Karpas-422 (cell line): ENCODE results near the gene GLB1L2. TPM values are rescaled to one million over a fixed set of nuclear protein-coding genes. Genes with fewer than 3 reads are reported as not detected.

ENCODE experiments used
- DNase-seq: peaks from one replicate; pipeline ENCODE4 v3.0.0-alpha.2; 2015
- H2AFZ ChIP-seq: fragments of 200-600 bp; sonication (generic); 2 replicates; pipeline ENCODE4 v1.6.1; 2014; ENCODE audit warnings: antibody characterized with exemption, low read length, mixed read lengths
- H3K27ac ChIP-seq: fragments of 200-600 bp; sonication (generic); 2 replicates; pipeline ENCODE4 v1.5.1; 2014; ENCODE audit warnings: mild to moderate bottlenecking, low read length, moderate library complexity
- H3K27me3 ChIP-seq: fragments of 200-600 bp; sonication (generic); 2 replicates; pipeline ENCODE4 v1.6.1; 2014; ENCODE audit warnings: low read length, mixed read lengths
- H3K36me3 ChIP-seq: fragments of 200-600 bp; sonication (generic); 2 replicates; pipeline ENCODE4 v1.6.1; 2014; ENCODE audit warnings: low read length, mixed read lengths; ENCODE audit not compliant: insufficient read depth
- H3K4me1 ChIP-seq: fragments of 200-600 bp; sonication (generic); 2 replicates; pipeline ENCODE4 v1.6.1; 2014; ENCODE audit warnings: mild to moderate bottlenecking, low read length, mixed read lengths
- H3K4me2 ChIP-seq: fragments of 200-600 bp; sonication (generic); 2 replicates; pipeline ENCODE4 v1.6.1; 2014; ENCODE audit warnings: low read length, low read depth, mild to moderate bottlenecking; ENCODE audit not compliant: poor library complexity, severe bottlenecking
- H3K4me3 ChIP-seq: fragments of 200-600 bp; sonication (generic); 2 replicates; pipeline ENCODE4 v1.5.1; 2014; ENCODE audit warnings: mild to moderate bottlenecking, antibody characterized with exemption, low read length, mixed read lengths
- H3K79me2 ChIP-seq: fragments of 200-600 bp; sonication (generic); 2 replicates; pipeline ENCODE4 v1.6.1; 2014; ENCODE audit warnings: mild to moderate bottlenecking, low read length, mixed read lengths
- H3K9ac ChIP-seq: fragments of 200-600 bp; sonication (generic); 2 replicates; pipeline ENCODE4 v1.6.0; 2014; ENCODE audit warnings: low read length
- H3K9me2 ChIP-seq: fragments of 200-600 bp; sonication (generic), shearing (Covaris generic); replicated peaks from 2 replicates; pipeline ENCODE4 v1.6.0; 2014; ENCODE audit warnings: mild to moderate bottlenecking, low read length, moderate library complexity; ENCODE audit not compliant: insufficient read depth
- H3K9me3 ChIP-seq: fragments of 300-700, 200-600 bp; sonication (generic); 2 replicates; pipeline ENCODE4 v1.6.1; 2014; ENCODE audit warnings: low read length, mixed read lengths
- H4K20me1 ChIP-seq: fragments of 200-600 bp; sonication (generic); 2 replicates; pipeline ENCODE4 v1.6.1; 2014; ENCODE audit warnings: mild to moderate bottlenecking, antibody characterized with exemption, low read length, low read depth; ENCODE audit not compliant: insufficient read depth
- total RNA-seq: library from RNA; depleted of rRNA; stranded (reverse); fragments of >200 nt; shearing (Covaris generic); gene quantifications from 2 replicates; pipeline ENCODE4 v1.2.3, GENCODE V29; 2014; ENCODE audit warnings: low replicate concordance

The GLB1L2 gene
- total RNA-seq, 1 experiment from 2014 or later = not detected

DNA sequence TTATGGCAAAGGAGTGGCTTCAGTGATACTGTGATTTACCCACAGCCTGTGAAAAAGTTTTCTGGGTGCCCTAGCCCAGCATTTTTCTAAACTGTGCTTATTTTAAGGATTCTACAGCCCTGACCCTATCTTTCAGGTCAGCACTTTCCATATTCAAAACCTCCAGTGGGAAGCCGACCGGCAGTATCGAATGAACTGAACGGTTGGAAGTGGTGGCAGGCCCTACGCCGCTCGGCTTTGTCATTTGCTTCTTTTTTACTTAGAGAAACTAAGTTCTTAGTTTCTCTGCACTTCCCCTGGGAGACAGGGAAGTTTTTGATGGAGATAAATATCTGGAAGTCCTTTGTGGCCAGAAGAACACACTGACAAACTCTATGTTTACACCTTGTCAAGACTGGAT, 994 bp downstream of the GLB1L2 start:
- no peaks in the 10 kb centered on the region for H3K9me2 ChIP-seq
- no peaks in the 10 kb centered on the region for H4K20me1 ChIP-seq
- H3K4me3 ChIP-seq = no peak overlapping the region
- no peak overlapping the region for H3K9ac ChIP-seq
- H3K4me2 ChIP-seq = no peak overlapping the region
- no peak for DNase-seq
- H3K4me1 ChIP-seq = no peaks in the 10 kb centered on the region
- no peaks in the 10 kb centered on the region for H3K79me2 ChIP-seq
- no peaks in the 10 kb centered on the region for H3K9me3 ChIP-seq
- H3K27ac ChIP-seq = no peak overlapping the region
- H3K27me3 ChIP-seq = no peaks in the 10 kb centered on the region
- H2AFZ ChIP-seq = no peak overlapping the region
- no peaks in the 10 kb centered on the region for H3K36me3 ChIP-seq

DNA sequence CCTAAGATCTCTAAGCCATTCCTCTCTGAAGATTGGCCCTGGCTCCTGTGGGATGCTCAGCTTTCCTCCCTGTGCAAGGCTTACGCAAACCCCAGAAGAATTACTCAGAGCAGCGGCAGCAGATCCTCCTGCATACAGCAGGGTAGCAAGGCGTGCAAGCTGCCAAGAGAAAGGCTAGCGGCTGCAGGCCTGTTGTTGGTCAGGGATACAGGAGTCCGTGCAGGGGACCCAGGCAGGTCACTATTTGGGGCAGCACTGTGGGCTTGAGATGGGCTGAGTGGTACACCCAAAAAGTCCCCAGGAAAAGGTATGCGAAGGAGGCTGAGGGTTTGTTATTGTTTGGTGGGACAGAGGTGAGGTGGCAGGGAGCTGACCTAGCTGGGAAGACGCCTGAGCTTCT, 1.5 kb downstream of the GLB1L2 start:
- Histone ChIP-seq H3K36me3 (no peaks in the 10 kb centered on the region), H2AFZ (no peak overlapping the region), H3K79me2 (no peaks in the 10 kb centered on the region), H3K9me3 (no peaks in the 10 kb centered on the region), H3K4me3 (no peak overlapping the region), H3K4me1 (no peaks in the 10 kb centered on the region), H3K4me2 (no peak overlapping the region), H3K27ac (no peak overlapping the region), H3K27me3 (no peaks in the 10 kb centered on the region), H3K9ac (no peak overlapping the region), H3K9me2 (no peaks in the 10 kb centered on the region), H4K20me1 (no peaks in the 10 kb centered on the region)
- no peak for DNase-seq

DNA sequence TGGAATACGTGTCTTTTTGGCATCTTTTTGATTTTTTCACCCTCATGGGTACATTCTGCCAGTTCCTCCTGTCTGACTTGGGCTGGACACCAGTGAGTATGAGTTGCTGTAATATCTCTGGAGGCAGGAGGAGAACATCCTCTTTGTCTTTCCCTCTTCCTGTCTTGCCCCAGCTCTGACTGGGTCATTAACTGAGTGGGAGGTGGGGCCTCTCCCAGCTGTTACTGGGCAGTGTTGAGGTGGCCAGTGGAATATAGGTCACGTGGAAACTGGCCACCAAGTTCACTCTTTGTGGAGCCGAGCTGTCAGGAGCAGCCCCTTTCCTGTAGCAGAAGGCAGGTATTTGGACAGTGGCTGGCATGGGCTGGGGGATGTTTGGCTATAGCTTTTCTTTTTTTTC, 2.2 kb downstream of the GLB1L2 start:
- Histone ChIP-seq H3K9ac (no peak overlapping the region), H3K9me2 (no peaks in the 10 kb centered on the region), H2AFZ (no peak overlapping the region)

DNA sequence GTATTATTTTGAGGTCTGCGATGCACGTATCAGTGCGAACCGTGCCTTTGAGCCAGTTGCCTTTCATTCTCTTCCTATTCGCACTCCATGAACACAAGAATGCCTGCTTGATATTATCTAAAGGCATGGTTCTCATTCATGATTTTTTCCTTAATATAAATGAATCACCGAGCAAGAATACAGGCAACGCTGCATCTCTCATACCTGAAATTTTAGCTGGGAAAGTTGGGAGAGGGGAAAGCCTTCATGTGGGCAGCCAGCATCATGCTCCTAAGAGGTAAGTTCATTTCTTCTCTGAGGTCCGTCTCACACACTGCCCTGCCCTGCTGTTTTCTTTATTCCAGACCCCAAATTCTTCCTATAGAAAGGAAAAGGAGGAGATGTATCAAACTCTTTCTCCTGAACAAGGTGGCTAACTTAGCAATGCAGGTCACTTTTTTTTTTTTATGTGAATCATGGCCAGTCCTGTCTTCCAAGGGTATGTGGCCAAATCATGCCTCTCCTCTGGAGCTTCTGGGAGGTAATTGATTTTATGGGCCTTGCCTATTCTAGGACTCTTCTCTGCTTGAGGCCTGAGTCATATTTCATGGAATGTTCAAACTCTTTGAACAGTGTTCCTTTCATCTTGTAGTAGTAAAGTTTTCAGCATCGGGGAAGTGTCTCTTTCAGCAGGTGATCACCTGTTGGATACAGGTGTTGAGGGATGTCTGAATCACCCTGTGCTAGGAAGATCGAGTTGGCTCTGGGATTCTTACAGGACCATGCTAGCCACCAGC, 3.2 kb downstream of the GLB1L2 start:
- H3K9ac ChIP-seq = no peak overlapping the region
- H3K79me2 ChIP-seq = no peaks in the 10 kb centered on the region
- no peak overlapping the region for H3K4me2 ChIP-seq
- no peak for DNase-seq
- H3K27ac ChIP-seq = no peak overlapping the region
- no peaks in the 10 kb centered on the region for H4K20me1 ChIP-seq
- no peaks in the 10 kb centered on the region for H3K9me2 ChIP-seq
- no peaks in the 10 kb centered on the region for H3K9me3 ChIP-seq
- H2AFZ ChIP-seq = no peak overlapping the region
- H3K36me3 ChIP-seq = no peaks in the 10 kb centered on the region
- no peak overlapping the region for H3K4me3 ChIP-seq
- no peaks in the 10 kb centered on the region for H3K27me3 ChIP-seq
- H3K4me1 ChIP-seq = no peaks in the 10 kb centered on the region

More for the DNA sequence above, 2.2 kb downstream of the GLB1L2 start:
- H3K36me3 ChIP-seq = no peaks in the 10 kb centered on the region
- H3K4me2 ChIP-seq = no peak overlapping the region
- H3K27me3 ChIP-seq = no peaks in the 10 kb centered on the region
- H3K79me2 ChIP-seq = no peaks in the 10 kb centered on the region
- no peak overlapping the region for H3K4me3 ChIP-seq
- H3K27ac ChIP-seq = no peak overlapping the region
- H3K4me1 ChIP-seq = no peaks in the 10 kb centered on the region
- DNase-seq = no peak
- H4K20me1 ChIP-seq = no peaks in the 10 kb centered on the region
- no peaks in the 10 kb centered on the region for H3K9me3 ChIP-seq

DNA sequence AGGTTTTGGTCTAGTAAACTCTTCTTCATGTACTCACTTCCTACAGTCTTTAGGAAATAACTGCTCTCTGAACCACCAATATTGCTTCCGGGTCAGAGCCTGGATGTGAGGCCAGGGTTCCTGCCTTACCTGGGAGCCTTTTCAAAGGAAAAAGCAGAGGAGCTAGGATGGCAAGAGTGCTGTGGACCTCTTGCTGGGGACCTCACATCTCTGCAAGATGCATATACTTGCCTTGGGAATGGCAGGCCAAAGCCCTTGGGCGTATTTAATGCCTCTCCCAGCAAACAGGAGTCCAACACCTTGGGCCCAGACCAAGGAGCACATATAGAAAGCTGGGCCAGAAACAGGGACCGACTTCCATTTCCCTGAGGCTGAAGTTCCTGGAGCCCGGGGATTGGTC, 5.3 kb downstream of the GLB1L2 start:
- no peak overlapping the region for H3K27ac ChIP-seq

DNA sequence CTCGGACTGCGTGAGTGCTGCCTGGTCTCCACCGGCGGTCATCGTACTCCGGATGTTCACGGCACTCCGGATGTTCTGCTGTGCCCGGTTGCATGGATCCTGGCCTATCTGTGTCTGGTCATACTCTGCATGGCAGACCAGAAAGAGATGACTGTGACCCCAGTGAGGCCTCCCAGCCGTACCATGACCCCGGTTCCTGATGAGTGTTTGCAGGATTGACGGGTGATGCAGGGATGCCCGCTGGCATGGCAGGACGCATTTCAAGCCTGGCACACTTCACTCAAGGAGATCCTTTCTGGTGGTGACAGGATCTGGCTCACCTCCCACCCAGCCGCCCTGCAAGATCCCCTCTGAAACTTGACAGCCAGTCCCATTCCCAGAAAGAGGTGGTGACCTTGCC, 6.3 kb downstream of the GLB1L2 start:
- H3K4me2 ChIP-seq = no peak overlapping the region
- no peak overlapping the region for H3K4me3 ChIP-seq
- no peaks in the 10 kb centered on the region for H4K20me1 ChIP-seq
- DNase-seq = no peak
- H3K9ac ChIP-seq = no peak overlapping the region
- no peaks in the 10 kb centered on the region for H3K36me3 ChIP-seq
- H3K9me3 ChIP-seq = no peaks in the 10 kb centered on the region
- no peaks in the 10 kb centered on the region for H3K27me3 ChIP-seq
- no peak overlapping the region for H3K27ac ChIP-seq
- H2AFZ ChIP-seq = no peak overlapping the region
- H3K9me2 ChIP-seq = no peaks in the 10 kb centered on the region
- H3K79me2 ChIP-seq = no peaks in the 10 kb centered on the region
- H3K4me1 ChIP-seq = no peaks in the 10 kb centered on the region

More for the DNA sequence above, 5.3 kb downstream of the GLB1L2 start:
- no peak for DNase-seq
- H3K4me3 ChIP-seq = no peak overlapping the region
- H3K4me2 ChIP-seq = no peak overlapping the region
- H3K79me2 ChIP-seq = no peaks in the 10 kb centered on the region
- H3K9me2 ChIP-seq = no peaks in the 10 kb centered on the region
- no peaks in the 10 kb centered on the region for H3K27me3 ChIP-seq
- no peak overlapping the region for H3K9ac ChIP-seq
- H2AFZ ChIP-seq = no peak overlapping the region
- H3K36me3 ChIP-seq = no peaks in the 10 kb centered on the region
- H3K4me1 ChIP-seq = no peaks in the 10 kb centered on the region
- no peaks in the 10 kb centered on the region for H3K9me3 ChIP-seq
- H4K20me1 ChIP-seq = no peaks in the 10 kb centered on the region

DNA sequence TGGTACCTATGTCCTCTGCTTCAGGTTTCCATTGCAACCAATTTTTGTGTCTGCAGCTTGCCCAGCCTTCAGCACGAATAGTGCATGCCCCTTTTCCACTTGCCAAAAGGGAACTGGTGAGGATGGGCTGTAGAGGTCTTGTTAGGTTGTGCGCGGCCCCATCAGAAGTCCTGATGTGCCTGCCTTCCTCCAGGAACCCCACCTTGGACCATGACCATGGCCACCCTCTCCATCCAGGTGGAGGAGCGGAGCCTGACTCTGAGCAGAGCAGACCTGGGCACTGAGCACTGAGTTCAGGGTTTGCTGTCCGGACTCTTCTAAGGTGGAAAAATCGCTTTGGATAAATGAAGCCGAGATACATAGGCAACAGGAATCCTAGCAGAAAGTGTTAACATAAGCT, 6.9 kb downstream of the GLB1L2 start:
- Histone ChIP-seq H3K4me3 (no peak overlapping the region), H3K9ac (no peak overlapping the region), H3K9me2 (no peaks in the 10 kb centered on the region), H3K36me3 (no peaks in the 10 kb centered on the region), H3K9me3 (no peaks in the 10 kb centered on the region), H3K4me2 (no peak overlapping the region), H3K27me3 (no peaks in the 10 kb centered on the region), H4K20me1 (no peaks in the 10 kb centered on the region), H3K27ac (no peak overlapping the region), H2AFZ (no peak overlapping the region), H3K4me1 (no peaks in the 10 kb centered on the region), H3K79me2 (no peaks in the 10 kb centered on the region)
- no peak for DNase-seq

DNA sequence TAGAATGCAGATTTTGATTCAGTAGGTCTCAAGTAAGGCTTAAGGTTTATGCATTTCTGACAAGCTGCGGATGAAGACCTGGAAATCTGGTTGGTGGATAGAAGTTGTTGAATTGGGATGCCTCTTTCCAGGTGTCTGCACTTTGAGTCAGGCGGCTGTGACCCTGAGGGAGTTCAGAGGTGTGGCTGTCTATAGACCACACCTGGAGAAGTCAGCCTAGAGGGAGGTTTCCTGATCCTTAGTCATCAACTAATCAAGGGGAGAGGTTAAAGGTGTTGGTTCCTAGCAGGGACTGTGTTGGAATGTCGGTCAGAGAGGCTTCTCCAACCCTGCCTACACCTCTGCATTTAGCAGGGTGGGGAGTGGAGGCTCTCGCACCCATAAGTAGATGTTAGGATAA, 8.0 kb downstream of the GLB1L2 start:
- Histone ChIP-seq H4K20me1 (no peaks in the 10 kb centered on the region), H3K4me2 (no peak overlapping the region), H3K9ac (no peak overlapping the region), H3K79me2 (no peaks in the 10 kb centered on the region), H3K4me1 (no peaks in the 10 kb centered on the region), H3K27ac (no peak overlapping the region), H3K4me3 (no peak overlapping the region), H3K9me3 (no peaks in the 10 kb centered on the region), H2AFZ (no peak overlapping the region), H3K27me3 (no peaks in the 10 kb centered on the region), H3K36me3 (no peaks in the 10 kb centered on the region), H3K9me2 (no peaks in the 10 kb centered on the region)
- no peak for DNase-seq
